Gastroesophageal sphincter (tissue), 3 donors: Measurements from ENCODE around the gene LMO7.

ENCODE experiments used
- EP300 ChIP-seq: sonication (generic); formaldehyde crosslinking; IDR thresholded peaks from one replicate; pipeline ENCODE4 v1.6.1; 2017; ENCODE audit warnings: antibody characterized with exemption, mild to moderate bottlenecking
- TF ChIP-seq, protein P1 (sequence below), 4 experiments: fragments of 200-600 bp in 2 of 4; fragments of 450-650 bp in 2 of 4; sonication (generic) in 1 of 4; IDR thresholded peaks; one replicate each; pipeline ENCODE4 v1.5.1; 2017 to 2019; ENCODE audit warnings: antibody characterized with exemption in 4 of 4, mild to moderate bottlenecking in 2 of 4, moderate library complexity in 2 of 4

- no peak for TF ChIP-seq EP300
- TF ChIP-seq, protein P1, sequence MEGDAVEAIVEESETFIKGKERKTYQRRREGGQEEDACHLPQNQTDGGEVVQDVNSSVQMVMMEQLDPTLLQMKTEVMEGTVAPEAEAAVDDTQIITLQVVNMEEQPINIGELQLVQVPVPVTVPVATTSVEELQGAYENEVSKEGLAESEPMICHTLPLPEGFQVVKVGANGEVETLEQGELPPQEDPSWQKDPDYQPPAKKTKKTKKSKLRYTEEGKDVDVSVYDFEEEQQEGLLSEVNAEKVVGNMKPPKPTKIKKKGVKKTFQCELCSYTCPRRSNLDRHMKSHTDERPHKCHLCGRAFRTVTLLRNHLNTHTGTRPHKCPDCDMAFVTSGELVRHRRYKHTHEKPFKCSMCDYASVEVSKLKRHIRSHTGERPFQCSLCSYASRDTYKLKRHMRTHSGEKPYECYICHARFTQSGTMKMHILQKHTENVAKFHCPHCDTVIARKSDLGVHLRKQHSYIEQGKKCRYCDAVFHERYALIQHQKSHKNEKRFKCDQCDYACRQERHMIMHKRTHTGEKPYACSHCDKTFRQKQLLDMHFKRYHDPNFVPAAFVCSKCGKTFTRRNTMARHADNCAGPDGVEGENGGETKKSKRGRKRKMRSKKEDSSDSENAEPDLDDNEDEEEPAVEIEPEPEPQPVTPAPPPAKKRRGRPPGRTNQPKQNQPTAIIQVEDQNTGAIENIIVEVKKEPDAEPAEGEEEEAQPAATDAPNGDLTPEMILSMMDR (IDR thresholded peaks at IDR 0.05), result no peak
Observed at GRCh38 chr13:75740031-75740430, 103.9 kb downstream of the LMO7 start.
